ENCODE data around the gene SLX9. TPM values are rescaled to one million over a fixed set of nuclear protein-coding genes. Genes with fewer than 3 reads are reported as not detected.
"Not testable (repeated sequence)": the region's sequence is repeated elsewhere in the genome, so short reads cannot be mapped to it uniquely, and the experiment has no call there.

SLX9 gene
- total and polyA plus RNA-seq, 2 donors (not counting 3 experiments of a cell fraction or from before 2014, with no cell fraction given), result 27.0 to 50.6 TPM

- peak; percentile 43 for FAIRE-seq
- intact Hi-C loops (cut with micrococcal nuclease), result no loop called here
- H3K9ac ChIP-seq (replicated peaks; ENCODE audit: extremely low read depth, insufficient read depth, low read length), result no peak overlapping the region
These were observed 12.0 kb upstream of the SLX9 start for GRCh38 chr21:44927587-44928461.

GRCh38 chr21:44928500-44929241, 11.2 kb upstream of the SLX9 start:
- DNase-seq (ENCODE audit: low read depth, low spot score); H3K4me2 ChIP-seq (ENCODE audit: insufficient read depth, low read length); H3K9ac ChIP-seq (replicated peaks; ENCODE audit: extremely low read depth, insufficient read depth, low read length); H2AFZ ChIP-seq (ENCODE audit: low read depth, low read length); H3K79me2 ChIP-seq (ENCODE audit: control insufficient read depth, insufficient read depth, low read length); H3K9me3 ChIP-seq (replicated peaks; ENCODE audit: control insufficient read depth, insufficient read depth, low read length); POLR2A ChIA-PET; H3K9me1 ChIP-seq (replicated peaks; ENCODE audit: control insufficient read depth, extremely low read depth, insufficient read depth, low read length); intact Hi-C loops (cut with micrococcal nuclease); H3K36me3 ChIP-seq (ENCODE audit: control insufficient read depth in 2 of 2, extremely low read depth in 1 of 2, insufficient read depth in 2 of 2, low read length in 2 of 2); H4K20me1 ChIP-seq (replicated peaks; ENCODE audit: control insufficient read depth, extremely low read depth, insufficient read depth, low read length); H3K4me3 ChIP-seq (replicated peaks in 1 of 3; ENCODE audit: insufficient read depth in 1 of 3, low read depth in 1 of 3, low read length in 3 of 3); H3K27ac ChIP-seq (ENCODE audit: insufficient read depth, low read depth, low read length); BruUV-seq (replicated peaks): not testable (repeated sequence)
- CTCF ChIA-PET, result interaction anchor here (0.7 to 2.2 kb wide), 6 partner anchors 12 to 210 kb away, joined by 3 to 18 read pairs (median 6); no protein-coding TSS in a partner anchor
- Histone ChIP-seq H3K4me1 (ENCODE audit: control insufficient read depth, extremely low read depth, insufficient read depth, low read length) (peaks cover 31% of the 10 kb centered on the region), H3K27me3 (ENCODE audit: control insufficient read depth in 2 of 2, insufficient read depth in 2 of 2, low read length in 2 of 2) (peaks cover 7 to 13% of the 10 kb centered on the region in 2 experiments)
- FAIRE-seq, result peak; percentile 82
- dilution Hi-C loops (cut with MboI; ENCODE audit: extremely low pct_ligation_motif_present, low sequenced_read_pairs), result loop anchor here (25.0 kb wide), 1 partner anchor 209 kb away; no protein-coding TSS in a partner anchor

More at GRCh38 chr21:44927587-44928461, 12.0 kb upstream of the SLX9 start:
- ChIA-PET CTCF (interaction anchor here (0.7 to 2.2 kb wide), 14 partner anchors 9 to 417 kb away, joined by 3 to 18 read pairs (median 4); no protein-coding TSS in a partner anchor), POLR2A (no interaction called here)
- no peaks in the 10 kb centered on the region for H3K9me1 ChIP-seq (replicated peaks; ENCODE audit: control insufficient read depth, extremely low read depth, insufficient read depth, low read length)
- BruUV-seq (replicated peaks), result no TSS peak
- dilution Hi-C loops (cut with MboI; ENCODE audit: extremely low pct_ligation_motif_present, low sequenced_read_pairs), result loop anchor here (25.0 kb wide), 1 partner anchor 209 kb away; no protein-coding TSS in a partner anchor
- DNase-seq (ENCODE audit: low read depth, low spot score), result no peak
- peaks cover 31% of the 10 kb centered on the region for H3K4me1 ChIP-seq (ENCODE audit: control insufficient read depth, extremely low read depth, insufficient read depth, low read length)
- H2AFZ ChIP-seq (ENCODE audit: low read depth, low read length), result peak overlapping the region; percentile 58
- H3K4me2 ChIP-seq (ENCODE audit: insufficient read depth, low read length), result no peak overlapping the region
- H3K36me3 ChIP-seq (ENCODE audit: control insufficient read depth in 2 of 2, extremely low read depth in 1 of 2, insufficient read depth in 2 of 2, low read length in 2 of 2), result no peaks in the 10 kb centered on the region
- no peaks in the 10 kb centered on the region for H4K20me1 ChIP-seq (replicated peaks; ENCODE audit: control insufficient read depth, extremely low read depth, insufficient read depth, low read length)
- TF ChIP-seq GATA2 (IDR thresholded peaks at IDR 0.05; ENCODE audit: insufficient read depth, insufficient read length, low read depth, low read length) (no peak), MYC (IDR thresholded peaks at IDR 0.05; ENCODE audit: low read depth, low read length) (no peak), POLR2A (IDR thresholded peaks at IDR 0.05; ENCODE audit: low read depth, low read length) (no peak), JUN (IDR thresholded peaks at IDR 0.05; ENCODE audit: borderline replicate concordance, insufficient read depth, insufficient read length, low read depth) (no peak), CTCF (IDR thresholded peaks at IDR 0.05; ENCODE audit: extremely low read depth in 1 of 2, insufficient read depth in 1 of 2, low read depth in 1 of 2, low read length in 2 of 2) (no peak), FOS (IDR thresholded peaks at IDR 0.05; ENCODE audit: borderline replicate concordance, insufficient read depth, low read length) (no peak), MAX (IDR thresholded peaks at IDR 0.05; ENCODE audit: insufficient read depth, insufficient read length) (no peak), EZH2 (IDR thresholded peaks at IDR 0.05; ENCODE audit: borderline replicate concordance, low read depth, low read length, severe bottlenecking) (no peak), POLR2AphosphoS5 (IDR thresholded peaks at IDR 0.05; ENCODE audit: insufficient read depth, low read depth, low read length) (no peak)
- H3K27ac ChIP-seq (ENCODE audit: insufficient read depth, low read depth, low read length), result no peak overlapping the region
- peaks cover 7 to 16% of the 10 kb centered on the region in 2 experiments for H3K27me3 ChIP-seq (ENCODE audit: control insufficient read depth in 2 of 2, insufficient read depth in 2 of 2, low read length in 2 of 2)
- no peaks in the 10 kb centered on the region for H3K9me3 ChIP-seq (replicated peaks; ENCODE audit: control insufficient read depth, insufficient read depth, low read length)
- H3K4me3 ChIP-seq (replicated peaks in 1 of 3; ENCODE audit: insufficient read depth in 1 of 3, low read depth in 1 of 3, low read length in 3 of 3), result no peak overlapping the region
- H3K79me2 ChIP-seq (ENCODE audit: control insufficient read depth, insufficient read depth, low read length), result no peaks in the 10 kb centered on the region

Measured in endothelial cell of umbilical vein (primary cell).